ENCODE data around the gene OR13J1.

Gene OR13J1

GRCh38 chr9:35868933-35869332 is 1.3 kb downstream of the OR13J1 start:
- Histone ChIP-seq H3K9ac (ENCODE audit: low read length) (no peak overlapping the region), H3K9me3 (ENCODE audit: low read length) (no peaks in the 10 kb centered on the region), H3K4me3 (ENCODE audit: low read depth in 1 of 2, low read length in 2 of 2) (no peak overlapping the region), H3K27ac (ENCODE audit: low read depth, low read length) (no peak overlapping the region), H3K36me3 (ENCODE audit: insufficient read depth, low read length) (no peaks in the 10 kb centered on the region), H3K27me3 (ENCODE audit: control insufficient read depth in 1 of 2, insufficient read depth in 2 of 2, low read length in 2 of 2) (peaks cover 0 to 18% of the 10 kb centered on the region in 2 donors), H3K4me1 (ENCODE audit: insufficient read depth, low read length) (no peaks in the 10 kb centered on the region)

GRCh38 chr9:35867538-35867937 is 2.7 kb downstream of the OR13J1 start:
- Histone ChIP-seq H3K4me1 (ENCODE audit: insufficient read depth, low read length) (no peaks in the 10 kb centered on the region), H3K9me3 (ENCODE audit: low read length) (no peaks in the 10 kb centered on the region)

GRCh38 chr9:35864695-35865255 is 5.4 kb downstream of the OR13J1 start:
- Histone ChIP-seq H3K27ac (ENCODE audit: low read depth, low read length) (no peak overlapping the region), H3K4me1 (ENCODE audit: insufficient read depth, low read length) (no peaks in the 10 kb centered on the region), H3K27me3 (ENCODE audit: control insufficient read depth in 1 of 2, insufficient read depth in 2 of 2, low read length in 2 of 2) (peaks cover 0 to 18% of the 10 kb centered on the region in 2 donors), H3K4me3 (ENCODE audit: low read depth in 1 of 2, low read length in 2 of 2) (no peak overlapping the region), H3K9me3 (ENCODE audit: low read length) (no peaks in the 10 kb centered on the region), H3K36me3 (ENCODE audit: insufficient read depth, low read length) (no peaks in the 10 kb centered on the region), H3K9ac (ENCODE audit: low read length) (no peak overlapping the region)

More at GRCh38 chr9:35867538-35867937, 2.7 kb downstream of the OR13J1 start:
- no peaks in the 10 kb centered on the region for H3K36me3 ChIP-seq (ENCODE audit: insufficient read depth, low read length)
- H3K4me3 ChIP-seq (ENCODE audit: low read depth in 1 of 2, low read length in 2 of 2): no peak overlapping the region
- no peak overlapping the region for H3K27ac ChIP-seq (ENCODE audit: low read depth, low read length)
- H3K9ac ChIP-seq (ENCODE audit: low read length): no peak overlapping the region
- peaks cover 0 to 18% of the 10 kb centered on the region in 2 donors for H3K27me3 ChIP-seq (ENCODE audit: control insufficient read depth in 1 of 2, insufficient read depth in 2 of 2, low read length in 2 of 2)

DNA sequence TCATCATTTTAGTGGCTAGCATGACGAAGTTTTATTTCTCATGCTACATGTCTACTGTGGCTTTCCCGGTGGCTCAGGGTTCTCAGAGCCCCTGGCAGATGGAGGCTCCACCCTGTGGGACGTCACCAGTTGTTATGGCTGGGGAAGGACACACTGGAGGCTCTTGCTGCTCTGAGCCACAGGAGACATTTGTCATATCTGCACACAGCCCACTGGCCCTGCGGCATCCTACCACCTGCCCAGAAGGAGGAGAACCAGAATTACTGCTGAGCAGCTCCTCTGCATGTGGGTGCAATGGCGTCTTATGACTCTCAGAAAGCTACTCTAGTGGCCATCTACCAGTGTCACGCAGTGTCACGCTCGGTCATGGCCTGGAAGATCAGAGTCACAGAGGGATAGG is 6.6 kb downstream of the OR13J1 start:
- no peaks in the 10 kb centered on the region for H3K9me3 ChIP-seq (ENCODE audit: low read length)
- H3K4me1 ChIP-seq (ENCODE audit: insufficient read depth, low read length): no peaks in the 10 kb centered on the region
- H3K4me3 ChIP-seq (ENCODE audit: low read depth in 1 of 2, low read length in 2 of 2): no peak overlapping the region
- H3K27ac ChIP-seq (ENCODE audit: low read depth, low read length): no peak overlapping the region
- H3K9ac ChIP-seq (ENCODE audit: low read length): no peak overlapping the region
- H3K36me3 ChIP-seq (ENCODE audit: insufficient read depth, low read length): no peaks in the 10 kb centered on the region
- peaks cover 0 to 8% of the 10 kb centered on the region in 2 donors for H3K27me3 ChIP-seq (ENCODE audit: control insufficient read depth in 1 of 2, insufficient read depth in 2 of 2, low read length in 2 of 2)

- no peaks in the 10 kb centered on the region for H3K4me1 ChIP-seq (ENCODE audit: insufficient read depth, low read length)
- H3K9ac ChIP-seq (ENCODE audit: low read length): no peak overlapping the region
- peaks cover 0 to 2% of the 10 kb centered on the region in 2 donors for H3K27me3 ChIP-seq (ENCODE audit: control insufficient read depth in 1 of 2, insufficient read depth in 2 of 2, low read length in 2 of 2)
- no peak overlapping the region for H3K27ac ChIP-seq (ENCODE audit: low read depth, low read length)
- no peak overlapping the region for H3K4me3 ChIP-seq (ENCODE audit: low read depth in 1 of 2, low read length in 2 of 2)
- no peaks in the 10 kb centered on the region for H3K9me3 ChIP-seq (ENCODE audit: low read length)
- no peaks in the 10 kb centered on the region for H3K36me3 ChIP-seq (ENCODE audit: insufficient read depth, low read length)
Measured at GRCh38 chr9:35862328-35862727, 7.9 kb downstream of the OR13J1 start.

DNA sequence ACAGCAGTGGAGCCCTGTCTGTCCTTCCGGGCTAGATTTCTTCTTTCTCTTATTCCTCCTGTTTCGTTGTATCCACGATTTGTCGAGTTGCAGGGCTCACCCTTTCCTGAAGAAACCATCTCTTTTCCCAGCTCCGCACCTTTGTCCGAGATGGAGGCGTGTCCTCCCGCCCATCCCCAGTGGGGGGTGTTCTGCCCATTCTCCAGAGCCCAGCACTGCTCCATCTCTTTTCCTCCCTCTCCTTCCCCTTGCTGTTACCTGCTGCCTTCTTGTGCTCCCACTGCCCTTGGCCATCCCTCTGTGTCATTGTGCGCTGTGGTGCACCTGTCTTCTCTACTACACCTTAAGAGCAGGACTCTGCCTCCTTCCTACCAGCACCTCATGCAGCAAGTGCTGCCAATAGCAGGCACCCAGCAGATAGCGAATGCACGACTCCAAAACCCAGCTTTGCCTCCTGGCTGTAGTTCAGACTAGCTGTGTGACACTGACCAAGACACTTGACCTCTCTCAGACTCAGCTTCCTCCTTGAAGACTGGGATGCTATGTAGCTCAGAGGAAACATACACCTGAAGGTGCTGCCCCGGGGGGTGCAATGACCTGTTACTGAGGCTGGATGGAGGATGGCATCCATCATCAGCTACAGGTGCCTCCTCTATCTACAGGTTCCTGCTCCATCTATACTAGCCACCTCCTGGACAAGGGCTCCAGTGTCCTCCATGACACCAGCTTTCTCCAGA is 8.9 kb downstream of the OR13J1 start:
- H3K9ac ChIP-seq (ENCODE audit: low read length): no peak overlapping the region
- no peak overlapping the region for H3K27ac ChIP-seq (ENCODE audit: low read depth, low read length)
- no peaks in the 10 kb centered on the region for H3K9me3 ChIP-seq (ENCODE audit: low read length)
- no peaks in the 10 kb centered on the region for H3K36me3 ChIP-seq (ENCODE audit: insufficient read depth, low read length)
- H3K4me3 ChIP-seq (ENCODE audit: low read depth in 1 of 2, low read length in 2 of 2): no peak overlapping the region
- H3K27me3 ChIP-seq (ENCODE audit: control insufficient read depth in 1 of 2, insufficient read depth in 2 of 2, low read length in 2 of 2): no peaks in the 10 kb centered on the region
- H3K4me1 ChIP-seq (ENCODE audit: insufficient read depth, low read length): no peaks in the 10 kb centered on the region

GRCh38 chr9:35859990-35860339 is 10.2 kb downstream of the OR13J1 start:
- no peaks in the 10 kb centered on the region for H3K27me3 ChIP-seq (ENCODE audit: control insufficient read depth in 1 of 2, insufficient read depth in 2 of 2, low read length in 2 of 2)
- H3K9ac ChIP-seq (ENCODE audit: low read length): no peak overlapping the region
- no peaks in the 10 kb centered on the region for H3K4me1 ChIP-seq (ENCODE audit: insufficient read depth, low read length)
- H3K4me3 ChIP-seq (ENCODE audit: low read depth in 1 of 2, low read length in 2 of 2): no peak overlapping the region
- no peak overlapping the region for H3K27ac ChIP-seq (ENCODE audit: low read depth, low read length)
- H3K36me3 ChIP-seq (ENCODE audit: insufficient read depth, low read length): no peaks in the 10 kb centered on the region
- no peaks in the 10 kb centered on the region for H3K9me3 ChIP-seq (ENCODE audit: low read length)

- H3K27ac ChIP-seq (ENCODE audit: low read depth, low read length): no peak overlapping the region
- H3K36me3 ChIP-seq (ENCODE audit: insufficient read depth, low read length): no peaks in the 10 kb centered on the region
- H3K27me3 ChIP-seq (ENCODE audit: control insufficient read depth in 1 of 2, insufficient read depth in 2 of 2, low read length in 2 of 2): no peaks in the 10 kb centered on the region
- H3K4me1 ChIP-seq (ENCODE audit: insufficient read depth, low read length): no peaks in the 10 kb centered on the region
- H3K9ac ChIP-seq (ENCODE audit: low read length): no peak overlapping the region
- H3K9me3 ChIP-seq (ENCODE audit: low read length): no peaks in the 10 kb centered on the region
- H3K4me3 ChIP-seq (ENCODE audit: low read depth in 1 of 2, low read length in 2 of 2): no peak overlapping the region
Measured at GRCh38 chr9:35859310-35859989, 10.8 kb downstream of the OR13J1 start.

GRCh38 chr9:35858458-35858857 is 11.7 kb downstream of the OR13J1 start:
- Histone ChIP-seq H3K9me3 (ENCODE audit: low read length) (no peaks in the 10 kb centered on the region), H3K27me3 (ENCODE audit: control insufficient read depth in 1 of 2, insufficient read depth in 2 of 2, low read length in 2 of 2) (no peaks in the 10 kb centered on the region), H3K27ac (ENCODE audit: low read depth, low read length) (no peak overlapping the region), H3K9ac (ENCODE audit: low read length) (no peak overlapping the region), H3K36me3 (ENCODE audit: insufficient read depth, low read length) (peaks cover 9% of the 10 kb centered on the region), H3K4me1 (ENCODE audit: insufficient read depth, low read length) (no peaks in the 10 kb centered on the region), H3K4me3 (ENCODE audit: low read depth in 1 of 2, low read length in 2 of 2) (no peak overlapping the region)

DNA sequence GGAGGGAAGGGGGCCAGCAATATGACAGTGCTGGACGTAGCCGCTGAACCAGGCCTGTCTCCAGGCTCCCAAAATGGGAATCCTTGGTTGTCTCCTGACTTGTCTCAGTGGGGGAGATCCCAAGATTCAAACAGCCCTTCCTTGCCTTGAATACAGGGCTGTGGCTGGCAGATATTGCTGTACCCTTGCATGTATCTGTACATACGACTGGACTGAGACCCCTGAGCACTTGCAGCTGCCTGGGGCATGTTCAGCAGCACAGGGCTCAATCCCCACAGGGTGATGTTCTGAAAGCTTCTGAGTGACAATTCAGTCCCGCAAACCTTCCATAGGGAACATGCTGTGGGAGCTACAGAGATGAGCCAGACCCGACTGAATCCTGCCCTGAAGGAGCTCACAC is 13.3 kb downstream of the OR13J1 start:
- no peaks in the 10 kb centered on the region for H3K4me1 ChIP-seq (ENCODE audit: insufficient read depth, low read length)
- peaks cover 16% of the 10 kb centered on the region for H3K36me3 ChIP-seq (ENCODE audit: insufficient read depth, low read length)
- H3K9me3 ChIP-seq (ENCODE audit: low read length): no peaks in the 10 kb centered on the region
- H3K9ac ChIP-seq (ENCODE audit: low read length): no peak overlapping the region
- H3K4me3 ChIP-seq (ENCODE audit: low read depth in 1 of 2, low read length in 2 of 2): no peak overlapping the region
- no peaks in the 10 kb centered on the region for H3K27me3 ChIP-seq (ENCODE audit: control insufficient read depth in 1 of 2, insufficient read depth in 2 of 2, low read length in 2 of 2)
- H3K27ac ChIP-seq (ENCODE audit: low read depth, low read length): no peak overlapping the region

DNA sequence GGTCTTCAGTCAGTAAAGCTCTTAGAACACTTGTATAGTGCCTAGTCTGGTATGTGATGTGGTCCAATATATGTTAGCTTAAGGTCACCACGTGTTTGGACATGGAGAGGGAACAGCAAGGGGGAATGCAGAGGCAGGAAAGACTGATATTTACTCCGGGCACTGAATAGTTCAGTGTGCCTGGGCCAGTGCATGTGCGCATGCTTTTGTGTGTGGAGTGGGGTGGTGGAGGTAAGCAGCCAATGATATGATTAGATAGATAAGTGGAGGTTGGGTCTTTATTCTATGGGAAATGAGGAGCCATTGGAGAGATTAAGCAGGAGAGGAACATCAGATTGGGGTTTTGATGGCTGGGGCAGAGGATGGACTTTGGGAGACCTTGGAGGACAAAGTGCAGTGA is 14.0 kb downstream of the OR13J1 start:
- H3K4me1 ChIP-seq (ENCODE audit: insufficient read depth, low read length): no peaks in the 10 kb centered on the region
- no peak overlapping the region for H3K9ac ChIP-seq (ENCODE audit: low read length)
- no peak overlapping the region for H3K4me3 ChIP-seq (ENCODE audit: low read depth in 1 of 2, low read length in 2 of 2)
- H3K27ac ChIP-seq (ENCODE audit: low read depth, low read length): no peak overlapping the region
- H3K27me3 ChIP-seq (ENCODE audit: control insufficient read depth in 1 of 2, insufficient read depth in 2 of 2, low read length in 2 of 2): no peaks in the 10 kb centered on the region
- H3K9me3 ChIP-seq (ENCODE audit: low read length): no peaks in the 10 kb centered on the region
- peaks cover 16% of the 10 kb centered on the region for H3K36me3 ChIP-seq (ENCODE audit: insufficient read depth, low read length)

All from muscle layer of colon (tissue), 2 donors.